Medulla oblongata (tissue), 1 donor: ENCODE measurements around the gene CHD8.

ENCODE experiments used
- DNase-seq: peaks from one replicate; pipeline ENCODE4 v3.0.0-alpha.2; 2015; ENCODE audit errors: extremely low spot score

Gene CHD8

DNA sequence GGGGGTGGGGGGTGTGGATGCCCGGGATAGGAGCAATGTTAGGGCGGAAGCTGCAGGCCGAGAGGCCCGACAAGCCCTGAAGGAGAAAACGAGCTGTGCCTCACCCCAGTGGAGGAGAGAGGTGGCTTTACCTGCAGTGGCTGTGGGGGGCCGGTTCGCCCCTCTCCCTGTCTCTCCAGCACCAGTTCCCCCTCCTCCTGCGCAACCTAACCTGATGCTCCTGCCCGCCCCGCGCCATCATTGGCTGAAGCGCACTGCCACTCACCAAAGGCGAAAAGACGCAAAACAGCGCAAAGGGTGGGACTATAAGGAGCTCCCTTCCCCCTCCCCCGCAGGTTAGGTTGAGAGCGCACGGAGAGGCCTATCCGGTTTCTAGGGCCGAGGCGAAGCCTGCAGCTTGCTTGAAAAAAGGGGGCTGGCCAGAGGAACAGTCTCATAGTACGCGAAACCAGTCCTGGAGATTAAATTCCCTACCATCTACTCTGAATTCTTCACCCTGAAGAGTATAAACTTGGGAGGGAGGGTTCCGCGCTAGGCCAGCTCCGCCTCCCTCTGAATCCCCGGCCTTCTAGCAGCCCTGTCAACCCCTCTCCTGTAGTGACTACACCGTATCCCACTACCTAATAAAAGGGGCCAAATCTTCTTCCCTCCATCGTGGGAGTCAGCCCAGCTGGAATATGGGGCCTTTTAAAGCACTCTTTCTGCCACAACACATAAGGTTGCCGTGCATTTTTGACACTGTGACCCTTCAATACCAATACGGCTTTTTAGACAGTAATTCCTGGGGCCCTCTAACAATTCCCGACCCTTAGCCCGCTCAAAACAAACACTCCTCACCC is 18.6 kb downstream of the CHD8 start:
- DNase-seq: peak; percentile 99

- DNase-seq: peak; percentile 11
These were observed 19.3 kb downstream of the CHD8 start for GRCh38 chr14:21436567-21437062.

DNA sequence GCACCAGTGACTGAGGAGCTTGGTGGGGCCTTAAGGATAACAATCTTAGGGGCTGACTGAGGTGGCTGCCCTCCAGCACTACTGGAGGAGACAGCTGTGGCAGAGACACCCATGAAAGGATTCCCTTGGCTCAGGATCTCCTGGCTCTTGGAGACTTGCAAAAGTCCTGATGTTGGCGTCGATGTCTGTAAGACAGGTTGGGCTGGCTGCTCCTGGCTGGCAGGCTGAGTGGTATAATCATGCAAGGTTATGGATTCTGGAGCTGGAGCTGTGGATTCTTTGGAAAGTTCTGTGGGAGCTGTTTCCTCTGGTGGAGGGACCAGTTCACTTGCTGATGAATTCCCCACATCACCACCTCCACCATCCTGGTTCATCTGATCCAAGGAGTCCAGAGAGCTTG is 24.8 kb downstream of the CHD8 start:
- no peak for DNase-seq

DNA sequence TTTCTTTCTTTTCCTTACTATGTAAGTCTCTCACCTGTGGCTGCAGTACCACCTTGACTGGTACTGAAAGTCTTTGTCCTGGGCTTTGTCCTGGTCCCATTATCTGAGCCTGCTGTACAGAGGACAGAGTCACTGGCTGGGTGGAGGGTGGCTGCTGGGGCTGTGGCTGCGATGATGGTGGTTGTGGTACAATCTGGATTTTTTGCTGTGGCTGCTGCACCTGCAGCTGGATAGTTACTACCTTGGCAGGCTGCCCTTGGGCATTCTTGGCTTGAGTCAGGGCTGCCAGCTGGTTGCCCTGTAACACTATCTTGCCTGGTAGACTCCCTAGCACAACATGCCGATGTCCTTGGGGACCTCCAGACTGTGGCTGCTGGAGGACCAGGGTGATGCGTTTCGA is 27.0 kb downstream of the CHD8 start:
- no peak for DNase-seq

- no peak for DNase-seq
These were observed 29.2 kb downstream of the CHD8 start for GRCh38 chr14:21426692-21427091.

DNA sequence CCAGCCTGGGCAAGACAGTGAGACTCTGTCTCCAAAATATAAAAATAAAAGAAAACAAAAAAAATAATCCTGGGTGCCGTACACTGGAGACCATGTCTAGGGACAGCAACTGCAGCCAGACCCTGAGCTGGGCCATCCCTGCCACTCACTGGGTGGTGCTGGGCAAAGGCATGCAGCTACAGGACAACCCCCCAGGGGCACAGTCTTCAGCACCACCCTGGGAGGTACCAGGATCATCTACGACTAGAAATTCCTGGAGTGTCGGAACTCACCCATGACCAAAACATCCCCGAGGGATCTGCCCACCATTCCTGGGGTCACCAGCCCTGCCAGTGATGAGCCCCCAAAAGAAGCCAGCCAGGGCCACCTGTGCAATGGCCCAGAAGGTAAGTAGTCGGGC is 36.4 kb downstream of the CHD8 start:
- no peak for DNase-seq

- DNase-seq: no peak
These were observed 40.6 kb downstream of the CHD8 start for GRCh38 chr14:21415329-21415728.

DNA sequence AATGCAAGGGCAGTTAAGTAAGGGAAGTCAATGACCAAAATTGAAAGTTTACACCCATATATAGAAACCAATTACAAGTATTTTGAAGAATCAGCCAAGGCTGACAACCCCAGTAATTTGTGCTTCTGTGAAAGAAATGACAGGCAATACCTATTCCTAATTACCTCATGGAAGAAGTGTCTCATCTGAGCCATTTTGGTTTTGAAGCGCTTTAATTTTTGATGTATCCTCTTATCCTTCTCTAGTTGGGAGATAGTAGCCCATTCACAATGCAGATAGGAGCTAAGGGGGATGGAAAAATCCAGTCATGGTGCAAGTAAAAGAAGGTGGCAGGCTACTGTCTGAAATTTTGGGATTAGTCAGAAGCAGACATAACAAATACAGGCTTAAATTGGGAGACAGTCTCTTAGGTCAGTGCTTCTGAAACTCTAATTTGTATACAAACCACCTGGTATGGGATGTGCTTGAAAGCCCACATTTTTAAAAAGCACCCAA is 41.7 kb downstream of the CHD8 start:
- no peak for DNase-seq

DNA sequence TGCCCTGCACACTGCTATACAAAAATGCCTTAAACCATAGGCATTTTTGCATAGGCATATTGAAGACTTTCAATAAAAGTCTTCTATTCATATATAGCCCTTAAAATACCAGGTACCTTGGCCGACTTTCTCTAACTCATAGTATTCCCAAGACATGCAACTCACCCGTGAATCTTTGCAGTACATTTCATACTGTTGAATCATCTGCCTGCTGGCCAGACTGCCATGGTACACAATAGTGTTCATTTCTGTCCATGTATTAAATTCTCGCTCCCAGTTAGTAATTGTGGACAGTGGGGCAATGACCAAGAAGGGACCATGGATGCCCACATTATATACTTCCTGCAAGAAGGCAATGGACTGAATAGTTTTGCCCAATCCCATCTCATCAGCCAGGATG is 47.8 kb downstream of the CHD8 start:
- no peak for DNase-seq

GRCh38 chr14:21406213-21406612 is 49.7 kb downstream of the CHD8 start:
- DNase-seq: no peak

GRCh38 chr14:21405097-21405496 is 50.8 kb downstream of the CHD8 start:
- no peak for DNase-seq

GRCh38 chr14:21399311-21399870 is 56.5 kb downstream of the CHD8 start:
- no peak for DNase-seq

DNA sequence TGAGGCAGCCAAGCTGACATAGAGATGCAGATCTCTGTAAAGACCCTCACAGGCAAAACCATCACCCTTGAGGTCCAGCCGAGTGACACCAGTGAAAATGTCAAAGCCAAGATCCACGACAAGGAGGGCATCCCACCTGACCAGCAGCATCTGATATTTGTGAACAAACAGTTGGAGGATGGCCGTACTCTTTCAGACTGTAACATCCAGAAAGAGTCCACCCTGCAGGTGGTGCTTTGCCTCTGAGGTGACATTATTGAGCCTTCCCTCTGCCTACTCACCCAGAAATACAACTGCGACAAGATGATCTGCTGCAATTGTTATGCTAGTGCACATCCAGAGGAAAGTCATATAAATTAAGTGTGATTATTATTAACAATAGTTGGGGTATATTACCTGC is 57.0 kb downstream of the CHD8 start:
- DNase-seq: no peak

- no peak for DNase-seq
These were observed 60.5 kb downstream of the CHD8 start for GRCh38 chr14:21395450-21395849.

DNA sequence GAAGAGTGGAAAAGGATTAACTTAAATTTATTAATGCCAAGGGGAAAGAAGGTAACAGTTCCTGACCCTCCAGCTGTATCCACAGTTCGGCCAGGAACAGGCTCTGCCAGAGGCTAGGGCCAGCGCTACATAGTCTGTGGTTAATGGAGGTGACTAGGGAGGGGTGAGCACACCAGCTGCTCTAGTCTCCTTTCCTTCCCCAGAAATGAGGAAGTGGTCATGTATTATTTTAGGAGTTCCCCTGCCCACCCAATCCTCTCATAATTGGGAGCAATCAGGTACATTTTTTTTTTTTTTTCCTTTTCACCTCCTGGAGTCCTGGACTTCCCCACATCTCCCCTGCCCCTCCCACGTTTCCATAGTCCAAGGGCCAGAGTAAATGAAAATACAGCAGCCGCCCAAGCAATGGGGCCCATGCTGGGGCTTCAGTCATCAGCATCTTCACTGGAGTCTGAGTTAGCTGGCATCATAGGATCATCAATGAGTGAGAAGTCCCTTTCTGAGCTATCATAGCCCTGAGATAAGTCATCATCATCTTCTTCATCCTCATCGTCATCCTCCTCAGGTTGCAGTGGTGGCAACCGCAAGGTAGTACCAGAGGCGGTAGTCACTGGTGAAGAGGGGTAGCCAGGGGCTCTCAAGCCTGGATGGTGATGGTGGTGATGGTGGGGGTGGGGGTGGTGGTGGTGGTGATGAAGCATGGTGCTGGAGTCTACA is 70.6 kb downstream of the CHD8 start:
- DNase-seq: peak; percentile 26

DNA sequence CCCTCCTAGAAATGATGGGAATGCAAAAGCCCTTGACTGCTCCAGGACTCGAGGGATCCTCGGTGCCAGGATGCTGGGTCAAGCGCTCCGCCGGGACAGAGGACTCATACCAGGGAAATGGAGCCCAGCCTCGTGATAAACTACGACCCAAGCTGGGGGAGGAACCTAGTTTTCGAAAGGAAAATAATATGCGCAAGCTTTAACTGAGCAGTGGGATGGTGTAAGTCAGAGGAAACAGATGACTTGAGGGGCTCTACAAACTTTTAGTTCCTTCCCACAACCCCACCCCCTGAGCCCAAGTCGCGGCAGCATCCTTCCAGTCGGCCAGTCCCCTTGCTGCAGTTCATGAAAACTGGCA is 71.5 kb downstream of the CHD8 start:
- DNase-seq: no peak

GRCh38 chr14:21383848-21384493 is 72.0 kb downstream of the CHD8 start, which contains the start of gene SUPT16H:
Gene SUPT16H (minus strand): TSS chr14:21384019. CDS start chr14:21383927, 92 bp downstream.
- peak; percentile 95 for DNase-seq

- DNase-seq: no peak
These were observed 72.8 kb downstream of the CHD8 start for GRCh38 chr14:21382886-21383847.

DNA sequence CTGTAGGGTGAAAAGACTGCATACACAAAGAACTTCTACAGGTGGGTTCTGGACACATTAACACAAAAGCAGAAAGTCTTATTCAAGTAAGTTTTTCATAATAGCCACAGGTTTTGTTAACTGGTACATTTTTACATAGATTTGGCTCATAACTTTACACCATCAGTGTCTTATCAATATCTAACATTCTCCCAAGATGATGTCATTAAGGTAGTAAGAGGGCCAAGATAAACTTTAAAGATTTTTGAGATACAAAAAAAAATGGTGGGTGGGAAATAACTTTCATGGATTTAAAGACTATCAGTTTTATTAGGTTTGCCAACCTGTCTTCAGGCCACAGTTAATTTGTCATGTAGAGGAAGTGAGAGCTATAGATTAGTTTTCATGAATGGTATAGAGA is 73.8 kb downstream of the CHD8 start:
- DNase-seq: no peak

- DNase-seq: no peak
These were observed 76.6 kb downstream of the CHD8 start for GRCh38 chr14:21379338-21379737.

DNA sequence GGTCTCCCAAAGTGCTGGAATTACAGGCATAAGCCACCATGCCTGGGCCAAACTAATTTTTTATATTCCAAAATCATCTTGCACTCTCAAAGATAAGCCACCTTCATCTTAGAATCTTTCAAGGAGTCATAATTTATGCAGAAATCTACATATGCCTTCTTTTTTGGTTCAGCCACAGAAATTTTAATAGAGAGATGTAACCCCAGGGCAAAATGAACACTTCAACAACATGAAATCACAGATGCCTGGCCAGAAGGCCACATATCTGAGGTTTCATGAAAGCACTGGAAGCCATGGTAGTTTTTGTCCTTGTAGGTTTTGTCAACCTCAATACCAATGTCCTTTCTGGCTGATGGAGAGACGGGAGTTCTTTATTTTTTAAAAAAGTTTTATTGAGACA is 81.9 kb downstream of the CHD8 start:
- DNase-seq: no peak
